Activated naive CD8-positive, alpha-beta T cell treated with anti-CD3 and anti-CD28 coated beads, Interleukin-2, amount 50 U/mL, for 16 hours (primary cell): ENCODE measurements around the gene PIK3R5.

ENCODE experiments used
- DNase-seq: peaks from one replicate; pipeline ENCODE4 v3.0.0-alpha.2; 2020; ENCODE audit warnings: low read depth, low spot score

The PIK3R5 gene

GRCh38 chr17:8924595-8924994 lies 40.9 kb downstream of the PIK3R5 start:
- DNase-seq: no peak

GRCh38 chr17:8923762-8924161 lies 41.7 kb downstream of the PIK3R5 start:
- no peak for DNase-seq

- DNase-seq: no peak
Observed at GRCh38 chr17:8922928-8923327, 42.6 kb downstream of the PIK3R5 start.

DNA sequence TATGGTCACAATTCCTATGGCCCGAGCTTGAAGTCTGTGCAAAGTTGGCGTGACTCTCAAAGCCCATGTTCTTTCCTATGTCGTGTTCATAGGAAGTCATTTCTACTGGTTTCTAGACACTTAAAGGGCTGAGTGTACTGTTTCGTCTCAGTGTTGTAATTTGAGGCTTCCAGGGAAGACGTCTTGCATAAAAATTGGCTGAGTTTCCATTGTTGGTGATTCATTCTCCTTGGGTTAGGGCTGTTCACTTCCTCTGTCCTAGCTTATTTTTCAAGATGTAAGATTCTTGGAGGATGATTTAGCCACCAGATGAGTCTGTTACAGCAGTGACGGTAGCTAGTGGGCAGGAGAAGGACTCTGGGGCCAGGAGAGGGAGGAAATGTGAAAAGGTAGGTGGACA lies 43.1 kb downstream of the PIK3R5 start:
- no peak for DNase-seq

DNA sequence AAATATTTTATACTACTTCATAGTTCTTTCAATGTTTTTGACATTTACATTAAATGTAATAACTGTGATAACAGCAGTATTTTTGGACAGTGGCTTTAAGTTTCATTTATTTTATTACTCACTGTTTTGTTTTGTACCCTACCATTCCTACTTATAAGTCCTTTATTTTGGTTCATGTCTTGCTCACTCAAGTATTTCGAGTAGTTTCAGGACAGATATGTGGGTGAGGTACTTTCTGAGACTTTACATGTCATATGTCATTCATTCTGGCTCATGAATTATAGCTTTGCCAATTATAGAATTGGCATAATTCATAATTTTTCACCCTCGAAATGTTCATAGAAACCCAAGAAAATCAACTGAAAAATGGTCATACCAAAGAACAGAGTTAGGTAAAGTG lies 44.4 kb downstream of the PIK3R5 start:
- no peak for DNase-seq

DNA sequence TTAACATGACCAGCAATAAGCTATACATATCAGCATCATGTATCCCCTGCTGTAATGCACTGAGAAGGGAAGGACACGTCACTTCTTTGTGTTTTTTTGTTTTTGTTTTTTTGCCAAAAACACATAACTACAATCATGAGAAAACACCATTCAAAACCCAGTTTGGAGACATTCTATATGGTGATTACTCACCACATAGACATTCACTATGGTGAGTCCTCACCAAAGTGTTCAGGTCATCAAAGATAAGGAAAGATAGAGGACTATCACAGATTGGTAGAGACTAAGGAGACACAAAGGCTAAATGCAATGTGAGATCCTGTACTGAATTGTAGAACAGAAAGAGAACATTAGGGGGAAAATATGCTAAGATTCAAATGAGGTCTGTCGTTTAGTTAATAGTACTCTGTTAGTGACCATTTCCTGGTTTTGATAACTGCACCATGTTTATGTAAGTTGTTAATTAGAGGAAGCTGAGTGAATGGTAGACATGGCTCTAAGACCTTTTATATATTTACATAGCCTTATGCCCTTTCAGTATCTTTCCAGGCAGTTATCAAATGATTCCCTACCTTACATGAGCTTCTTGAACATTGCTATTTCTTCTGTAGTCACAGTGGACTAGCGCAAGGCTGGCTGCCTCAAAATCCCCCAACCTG lies 46.6 kb downstream of the PIK3R5 start:
- no peak for DNase-seq

DNA sequence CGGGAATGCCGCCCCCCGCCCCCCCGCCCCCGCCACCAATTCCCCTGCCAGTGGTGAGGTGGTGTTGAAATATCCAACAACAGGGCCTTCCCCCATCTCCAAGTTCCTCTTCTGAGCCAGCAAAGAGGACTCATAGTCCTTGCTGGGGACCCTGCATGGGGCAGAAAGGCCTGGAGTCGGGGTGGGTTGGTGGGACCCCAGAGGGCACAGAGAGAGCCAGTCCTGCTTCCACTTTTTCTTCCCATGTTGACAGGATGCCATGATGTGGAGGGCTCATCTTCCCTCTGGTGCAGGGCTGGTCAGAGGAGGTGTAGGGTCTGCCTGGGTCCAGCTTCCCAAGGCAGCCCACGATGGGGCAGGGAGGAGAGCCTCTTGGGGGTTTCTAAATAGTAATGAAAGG lies 49.0 kb downstream of the PIK3R5 start:
- DNase-seq: no peak

GRCh38 chr17:8914554-8914953 lies 51.0 kb downstream of the PIK3R5 start:
- DNase-seq: no peak

DNA sequence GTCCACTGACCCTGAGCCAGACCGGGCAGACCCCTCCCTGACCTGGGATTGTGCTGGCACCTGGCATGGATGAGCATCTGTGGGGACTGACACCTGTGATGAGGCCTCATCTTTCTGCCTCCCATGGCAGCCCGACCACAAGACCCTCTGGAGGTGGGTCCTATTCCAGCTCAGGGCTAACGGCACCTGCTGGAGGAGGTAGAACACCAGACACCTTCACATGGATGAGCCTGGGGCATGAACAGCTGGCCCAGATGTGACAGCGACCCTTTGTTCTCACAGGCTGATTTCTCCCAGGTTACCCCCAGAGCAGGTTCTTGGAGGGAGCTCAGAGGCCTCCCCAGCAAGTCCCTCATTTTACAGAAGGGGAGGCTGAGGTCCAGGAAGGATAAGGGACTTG lies 51.6 kb downstream of the PIK3R5 start:
- DNase-seq: no peak

- DNase-seq: no peak
Observed at GRCh38 chr17:8913091-8913490, 52.4 kb downstream of the PIK3R5 start.

DNA sequence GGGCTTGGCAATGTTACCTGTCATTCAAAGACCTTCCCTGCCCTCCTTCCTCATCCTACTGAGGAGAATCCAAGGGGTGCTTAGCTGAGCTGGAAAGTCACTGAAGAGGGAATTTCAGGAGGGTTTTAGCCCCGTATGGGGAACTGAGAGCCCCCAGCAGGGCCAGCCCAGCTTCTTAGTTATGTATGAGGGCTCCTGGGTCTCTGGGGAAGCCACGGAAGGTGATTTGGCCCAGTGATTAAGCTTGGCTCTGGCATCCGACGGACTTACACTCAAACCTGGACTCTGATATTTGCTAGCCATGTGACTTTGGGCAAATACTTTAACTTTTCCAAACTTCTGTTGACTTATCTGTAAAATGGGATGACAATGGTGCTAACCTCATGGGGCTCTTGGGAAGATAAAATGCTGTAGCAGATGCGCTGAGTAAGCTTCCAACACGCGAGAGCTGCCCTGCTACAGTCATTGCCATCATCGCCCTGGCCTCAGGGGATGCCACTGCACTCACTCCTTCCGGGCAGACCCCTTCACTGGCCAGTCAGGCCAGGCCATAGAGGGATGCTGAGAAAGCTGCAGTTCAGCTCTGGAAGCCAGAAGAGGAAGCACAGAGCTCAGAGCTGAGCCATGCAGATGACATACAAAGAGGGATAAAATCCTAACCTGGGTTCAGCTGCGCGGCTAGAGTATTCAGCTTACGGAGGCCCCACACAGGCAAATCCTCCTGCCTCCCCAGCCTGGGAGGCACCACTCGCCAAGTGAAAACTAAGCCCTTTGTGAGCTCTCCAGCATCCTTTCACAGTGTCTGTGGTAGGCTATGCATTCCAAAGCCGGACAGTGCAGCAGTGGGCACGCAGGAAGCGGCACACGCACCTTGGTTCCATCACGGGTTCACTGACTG lies 53.2 kb downstream of the PIK3R5 start:
- DNase-seq: no peak

GRCh38 chr17:8910969-8911604 lies 54.4 kb downstream of the PIK3R5 start:
- no peak for DNase-seq

GRCh38 chr17:8909586-8910270 lies 55.8 kb downstream of the PIK3R5 start:
- DNase-seq: no peak

GRCh38 chr17:8905331-8905730 lies 60.2 kb downstream of the PIK3R5 start:
- no peak for DNase-seq

- DNase-seq: no peak
Observed at GRCh38 chr17:8904686-8905085, 60.8 kb downstream of the PIK3R5 start.

GRCh38 chr17:8904201-8904600 lies 61.3 kb downstream of the PIK3R5 start:
- no peak for DNase-seq

DNA sequence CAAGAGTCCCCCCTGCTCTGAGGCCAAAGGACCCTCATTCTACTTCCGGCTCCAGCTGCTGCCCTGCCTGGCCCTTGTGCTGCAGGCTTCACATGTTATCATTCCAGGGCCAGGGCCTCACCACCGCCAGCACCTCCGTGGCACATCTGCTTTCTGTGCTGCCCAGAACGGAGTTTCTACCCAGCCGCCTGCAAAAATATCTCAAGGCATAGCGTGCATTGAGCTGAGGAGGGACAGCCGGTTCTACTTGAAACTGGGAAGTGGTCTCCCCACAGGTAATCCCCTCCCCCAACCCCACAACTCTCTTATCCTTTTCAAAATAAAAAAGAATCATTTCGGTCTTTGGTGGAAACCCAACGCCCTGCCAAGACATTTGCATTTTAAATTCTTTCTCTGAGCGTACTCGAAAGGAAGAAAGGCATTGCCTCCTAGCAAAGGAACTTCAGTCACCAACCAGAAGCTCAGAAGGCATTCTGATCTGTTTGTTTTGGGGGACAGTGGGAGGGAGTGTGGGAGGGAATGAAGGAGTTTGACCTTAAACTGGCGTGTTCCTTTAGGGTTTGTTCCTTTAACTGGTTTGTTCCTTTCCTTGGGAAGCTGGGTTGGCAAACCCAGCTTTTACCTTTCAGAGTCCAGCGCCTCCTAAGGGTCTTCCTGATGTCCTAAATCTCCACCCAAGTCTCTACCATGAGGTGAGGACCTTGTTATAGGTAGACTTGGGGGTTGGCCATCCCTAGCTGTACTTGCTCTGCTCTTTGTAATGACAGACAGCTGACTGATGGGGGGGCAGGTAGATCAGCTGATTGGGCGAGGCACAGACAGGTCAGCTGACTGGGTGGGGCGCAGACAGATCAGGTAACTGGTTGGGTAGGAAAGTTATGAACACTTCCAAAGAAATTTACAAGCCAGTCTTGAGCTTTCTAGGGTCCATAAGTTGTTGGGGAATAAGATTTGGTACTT lies 64.6 kb downstream of the PIK3R5 start:
- no peak for DNase-seq

DNA sequence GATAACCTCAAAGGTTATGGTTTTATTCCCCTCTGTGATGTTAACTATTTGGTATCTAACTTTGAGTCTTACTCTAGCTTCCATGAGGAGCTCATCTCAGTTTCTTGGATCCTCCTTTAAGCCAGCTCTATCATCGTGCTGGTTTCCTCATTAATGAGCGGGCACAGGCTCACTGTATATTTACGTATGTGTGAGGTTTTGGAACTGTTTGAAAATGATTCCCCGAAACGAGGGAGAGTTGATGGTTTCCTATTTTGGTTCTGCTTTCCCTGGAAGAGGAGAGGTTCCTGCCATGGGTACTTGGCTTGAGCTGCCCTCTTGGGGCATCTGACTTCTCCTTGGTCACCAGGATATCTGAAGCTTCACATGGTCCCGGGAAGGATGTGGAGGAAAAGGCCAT lies 65.3 kb downstream of the PIK3R5 start:
- DNase-seq: no peak

DNA sequence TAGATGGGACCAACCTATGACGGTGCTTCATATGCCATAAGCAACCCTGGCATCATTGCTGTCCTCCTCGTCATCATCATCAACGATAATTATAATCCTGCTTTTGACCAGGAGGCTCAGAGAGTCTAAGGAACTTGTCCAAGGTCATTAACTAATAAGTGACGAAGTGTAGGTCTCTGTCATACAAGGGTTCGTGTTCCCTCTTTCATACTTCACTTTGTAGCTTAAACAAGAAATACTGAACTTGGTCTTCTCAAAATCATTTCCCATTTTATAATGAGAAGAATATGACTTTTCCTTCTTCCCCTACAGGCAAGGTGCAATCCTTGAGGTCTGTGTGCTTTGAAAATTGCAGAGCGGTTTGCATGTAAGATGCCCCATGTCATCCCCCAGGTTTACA lies 66.9 kb downstream of the PIK3R5 start:
- no peak for DNase-seq

- DNase-seq: no peak
Observed at GRCh38 chr17:8898126-8898525, 67.4 kb downstream of the PIK3R5 start.
